C4-2B (cell line): ENCODE measurements around the gene DPEP3.

Source experiments
- H3K27ac ChIP-seq: fragments of 450-650 bp; 2 replicates; pipeline ENCODE4 v1.5.1; 2017
- CTCF ChIP-seq: fragments of 450-650 bp; conservative IDR thresholded peaks from 2 replicates; pipeline ENCODE4 v1.5.1; 2017; ENCODE audit warnings: mild to moderate bottlenecking
- ZFX ChIP-seq: fragments of 450-650 bp; IDR thresholded peaks from 2 replicates; pipeline ENCODE4 v1.6.1; 2017

The DPEP3 gene

GRCh38 chr16:67967958-67968399 lies 12.3 kb downstream of the DPEP3 start:
- TF ChIP-seq CTCF (no peak), ZFX (no peak)
- H3K27ac ChIP-seq: no peak overlapping the region

GRCh38 chr16:67967183-67967957 lies 12.9 kb downstream of the DPEP3 start:
- no peak for TF ChIP-seq CTCF
- no peak for TF ChIP-seq ZFX
- H3K27ac ChIP-seq: no peak overlapping the region

- H3K27ac ChIP-seq: no peak overlapping the region; the same call in 1 of the 2 replicates
These were observed 13.6 kb downstream of the DPEP3 start for GRCh38 chr16:67966549-67967182.

GRCh38 chr16:67965668-67966548 lies 14.4 kb downstream of the DPEP3 start:
- H3K27ac ChIP-seq: no peak overlapping the region; the same call in 1 of the 2 replicates
- TF ChIP-seq CTCF (no peak), ZFX (no peak)

More at GRCh38 chr16:67966549-67967182, 13.6 kb downstream of the DPEP3 start:
- TF ChIP-seq CTCF (no peak), ZFX (no peak)

- no peak overlapping the region for H3K27ac ChIP-seq
- TF ChIP-seq ZFX: no peak
- no peak for TF ChIP-seq CTCF
These were observed 15.7 kb downstream of the DPEP3 start for GRCh38 chr16:67964477-67965131.

- no peak overlapping the region for H3K27ac ChIP-seq
- TF ChIP-seq ZFX: no peak
- no peak for TF ChIP-seq CTCF
These were observed 16.5 kb downstream of the DPEP3 start for GRCh38 chr16:67963662-67964321.
